Liver (tissue), 3 donors: Measurements from ENCODE around the gene COL3A1.

Experiments
- EGR1 ChIP-seq, 2 donors: IDR thresholded peaks; 2 replicates each; pipeline ENCODE4 v1.6.1; 2016 to 2018; ENCODE audit warnings: antibody characterized with exemption in 2 of 2, low read depth in 2 of 2
- FOXA1 ChIP-seq: IDR thresholded peaks from 2 replicates; pipeline ENCODE4 v1.6.1; 2016; ENCODE audit warnings: antibody characterized with exemption
- GABPA ChIP-seq, 2 donors: IDR thresholded peaks in 1 of 2; conservative IDR thresholded peaks in 1 of 2; 2 replicates each; pipeline ENCODE4 v1.6.1; 2016; ENCODE audit warnings: antibody characterized with exemption in 2 of 2, mild to moderate bottlenecking in 1 of 2, moderate library complexity in 1 of 2
- JUND ChIP-seq, 2 donors: IDR thresholded peaks; 2 replicates each; pipeline ENCODE4 v1.6.1; 2016; ENCODE audit warnings: antibody characterized with exemption in 2 of 2
- RAD21 ChIP-seq, 2 donors: IDR thresholded peaks; 2 replicates each; pipeline ENCODE4 v1.6.1; 2016; ENCODE audit warnings: antibody characterized with exemption in 2 of 2, mild to moderate bottlenecking in 2 of 2
- RXRA ChIP-seq, 2 donors: IDR thresholded peaks; 2 replicates each; pipeline ENCODE4 v1.6.1; 2017 to 2018; ENCODE audit warnings: antibody characterized with exemption in 2 of 2, mild to moderate bottlenecking in 1 of 2
- SP1 ChIP-seq: IDR thresholded peaks from 2 replicates; pipeline ENCODE4 v1.6.1; 2018; ENCODE audit warnings: antibody characterized with exemption, mild to moderate bottlenecking
- TAF1 ChIP-seq: conservative IDR thresholded peaks from 2 replicates; pipeline ENCODE4 v1.6.1; 2016; ENCODE audit warnings: antibody characterized with exemption, mild to moderate bottlenecking
- YY1 ChIP-seq: IDR thresholded peaks from 2 replicates; pipeline ENCODE4 v1.6.1; 2016; ENCODE audit warnings: antibody characterized with exemption, mild to moderate bottlenecking
- TF ChIP-seq, protein P1 (sequence below): fragments of 150-350 bp; IDR thresholded peaks from 2 replicates; pipeline ENCODE4 v1.5.1; 2017; ENCODE audit warnings: improper control_type of control experiment, low read depth, low read length; ENCODE audit not compliant: missing input control
- TF ChIP-seq, protein P2 (sequence below): IDR thresholded peaks from 2 replicates; pipeline ENCODE4 v1.6.1; 2016; ENCODE audit warnings: antibody characterized with exemption
- TF ChIP-seq, protein P3 (sequence below): IDR thresholded peaks from 2 replicates; pipeline ENCODE4 v1.6.1; 2016; ENCODE audit warnings: antibody characterized with exemption
- TF ChIP-seq, protein P4 (sequence below): IDR thresholded peaks from 2 replicates; pipeline ENCODE4 v1.6.1; 2016; ENCODE audit warnings: antibody characterized with exemption, mild to moderate bottlenecking
- TF ChIP-seq, protein P5 (sequence below): IDR thresholded peaks from 2 replicates; pipeline ENCODE4 v1.6.1; 2016; ENCODE audit warnings: antibody characterized with exemption
- donor health status: healthy.
- donor health status: healthy.

DNA sequence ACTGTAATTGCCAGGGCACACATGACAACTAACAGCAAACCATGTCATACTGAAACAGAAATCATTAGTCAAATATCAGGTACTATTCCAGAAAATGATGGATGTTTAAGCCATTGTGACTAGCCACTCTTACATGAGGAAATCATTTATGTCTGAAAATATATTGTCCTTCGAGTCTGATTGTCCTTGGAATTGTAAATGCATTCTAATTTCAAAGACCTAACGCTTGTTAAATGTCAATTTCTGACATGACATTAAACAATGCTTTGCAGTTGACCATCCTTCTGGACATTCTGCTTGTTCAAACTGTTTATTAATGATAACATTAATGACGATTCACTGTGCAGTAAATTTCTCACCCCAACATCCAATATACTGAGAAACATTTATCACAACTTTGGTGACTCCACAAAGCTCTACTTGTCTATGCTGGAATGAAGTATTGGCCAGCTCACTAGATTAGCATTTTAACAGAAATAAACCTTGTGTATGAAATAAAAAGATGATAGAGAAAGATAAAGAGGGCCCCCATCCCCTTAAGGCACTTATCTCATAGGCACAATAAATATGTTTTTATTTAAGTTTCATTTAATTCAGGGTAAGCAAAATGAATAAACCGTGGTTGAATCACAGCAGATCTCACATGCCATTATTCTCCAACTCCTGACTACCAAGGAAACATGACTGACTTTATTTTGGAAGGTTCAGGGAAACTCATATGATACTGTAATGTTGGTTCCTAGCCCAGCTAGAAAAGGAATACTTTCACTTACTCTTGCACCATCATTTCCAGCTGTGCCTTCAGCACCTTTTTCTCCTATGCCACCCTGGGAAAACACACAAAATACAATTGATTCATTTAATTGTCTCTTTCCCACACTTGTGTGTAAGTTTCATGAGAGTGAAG is 82.3 kb downstream of the COL3A1 start:
- TF ChIP-seq, protein P1, sequence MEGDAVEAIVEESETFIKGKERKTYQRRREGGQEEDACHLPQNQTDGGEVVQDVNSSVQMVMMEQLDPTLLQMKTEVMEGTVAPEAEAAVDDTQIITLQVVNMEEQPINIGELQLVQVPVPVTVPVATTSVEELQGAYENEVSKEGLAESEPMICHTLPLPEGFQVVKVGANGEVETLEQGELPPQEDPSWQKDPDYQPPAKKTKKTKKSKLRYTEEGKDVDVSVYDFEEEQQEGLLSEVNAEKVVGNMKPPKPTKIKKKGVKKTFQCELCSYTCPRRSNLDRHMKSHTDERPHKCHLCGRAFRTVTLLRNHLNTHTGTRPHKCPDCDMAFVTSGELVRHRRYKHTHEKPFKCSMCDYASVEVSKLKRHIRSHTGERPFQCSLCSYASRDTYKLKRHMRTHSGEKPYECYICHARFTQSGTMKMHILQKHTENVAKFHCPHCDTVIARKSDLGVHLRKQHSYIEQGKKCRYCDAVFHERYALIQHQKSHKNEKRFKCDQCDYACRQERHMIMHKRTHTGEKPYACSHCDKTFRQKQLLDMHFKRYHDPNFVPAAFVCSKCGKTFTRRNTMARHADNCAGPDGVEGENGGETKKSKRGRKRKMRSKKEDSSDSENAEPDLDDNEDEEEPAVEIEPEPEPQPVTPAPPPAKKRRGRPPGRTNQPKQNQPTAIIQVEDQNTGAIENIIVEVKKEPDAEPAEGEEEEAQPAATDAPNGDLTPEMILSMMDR = no peak
- TF ChIP-seq SP1 = no peak
- no peak for TF ChIP-seq RAD21 (IDR thresholded peaks at IDR 0.05)
- no peak for TF ChIP-seq RXRA (IDR thresholded peaks at IDR 0.05)
- TF ChIP-seq, protein P2, sequence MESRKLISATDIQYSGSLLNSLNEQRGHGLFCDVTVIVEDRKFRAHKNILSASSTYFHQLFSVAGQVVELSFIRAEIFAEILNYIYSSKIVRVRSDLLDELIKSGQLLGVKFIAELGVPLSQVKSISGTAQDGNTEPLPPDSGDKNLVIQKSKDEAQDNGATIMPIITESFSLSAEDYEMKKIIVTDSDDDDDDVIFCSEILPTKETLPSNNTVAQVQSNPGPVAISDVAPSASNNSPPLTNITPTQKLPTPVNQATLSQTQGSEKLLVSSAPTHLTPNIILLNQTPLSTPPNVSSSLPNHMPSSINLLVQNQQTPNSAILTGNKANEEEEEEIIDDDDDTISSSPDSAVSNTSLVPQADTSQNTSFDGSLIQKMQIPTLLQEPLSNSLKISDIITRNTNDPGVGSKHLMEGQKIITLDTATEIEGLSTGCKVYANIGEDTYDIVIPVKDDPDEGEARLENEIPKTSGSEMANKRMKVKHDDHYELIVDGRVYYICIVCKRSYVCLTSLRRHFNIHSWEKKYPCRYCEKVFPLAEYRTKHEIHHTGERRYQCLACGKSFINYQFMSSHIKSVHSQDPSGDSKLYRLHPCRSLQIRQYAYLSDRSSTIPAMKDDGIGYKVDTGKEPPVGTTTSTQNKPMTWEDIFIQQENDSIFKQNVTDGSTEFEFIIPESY = no peak
- TF ChIP-seq, protein P3, sequence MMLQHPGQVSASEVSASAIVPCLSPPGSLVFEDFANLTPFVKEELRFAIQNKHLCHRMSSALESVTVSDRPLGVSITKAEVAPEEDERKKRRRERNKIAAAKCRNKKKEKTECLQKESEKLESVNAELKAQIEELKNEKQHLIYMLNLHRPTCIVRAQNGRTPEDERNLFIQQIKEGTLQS = no peak
- TF ChIP-seq, protein P4, sequence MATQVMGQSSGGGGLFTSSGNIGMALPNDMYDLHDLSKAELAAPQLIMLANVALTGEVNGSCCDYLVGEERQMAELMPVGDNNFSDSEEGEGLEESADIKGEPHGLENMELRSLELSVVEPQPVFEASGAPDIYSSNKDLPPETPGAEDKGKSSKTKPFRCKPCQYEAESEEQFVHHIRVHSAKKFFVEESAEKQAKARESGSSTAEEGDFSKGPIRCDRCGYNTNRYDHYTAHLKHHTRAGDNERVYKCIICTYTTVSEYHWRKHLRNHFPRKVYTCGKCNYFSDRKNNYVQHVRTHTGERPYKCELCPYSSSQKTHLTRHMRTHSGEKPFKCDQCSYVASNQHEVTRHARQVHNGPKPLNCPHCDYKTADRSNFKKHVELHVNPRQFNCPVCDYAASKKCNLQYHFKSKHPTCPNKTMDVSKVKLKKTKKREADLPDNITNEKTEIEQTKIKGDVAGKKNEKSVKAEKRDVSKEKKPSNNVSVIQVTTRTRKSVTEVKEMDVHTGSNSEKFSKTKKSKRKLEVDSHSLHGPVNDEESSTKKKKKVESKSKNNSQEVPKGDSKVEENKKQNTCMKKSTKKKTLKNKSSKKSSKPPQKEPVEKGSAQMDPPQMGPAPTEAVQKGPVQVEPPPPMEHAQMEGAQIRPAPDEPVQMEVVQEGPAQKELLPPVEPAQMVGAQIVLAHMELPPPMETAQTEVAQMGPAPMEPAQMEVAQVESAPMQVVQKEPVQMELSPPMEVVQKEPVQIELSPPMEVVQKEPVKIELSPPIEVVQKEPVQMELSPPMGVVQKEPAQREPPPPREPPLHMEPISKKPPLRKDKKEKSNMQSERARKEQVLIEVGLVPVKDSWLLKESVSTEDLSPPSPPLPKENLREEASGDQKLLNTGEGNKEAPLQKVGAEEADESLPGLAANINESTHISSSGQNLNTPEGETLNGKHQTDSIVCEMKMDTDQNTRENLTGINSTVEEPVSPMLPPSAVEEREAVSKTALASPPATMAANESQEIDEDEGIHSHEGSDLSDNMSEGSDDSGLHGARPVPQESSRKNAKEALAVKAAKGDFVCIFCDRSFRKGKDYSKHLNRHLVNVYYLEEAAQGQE = no peak
- TF ChIP-seq TAF1 = no peak
- TF ChIP-seq, protein P5, sequence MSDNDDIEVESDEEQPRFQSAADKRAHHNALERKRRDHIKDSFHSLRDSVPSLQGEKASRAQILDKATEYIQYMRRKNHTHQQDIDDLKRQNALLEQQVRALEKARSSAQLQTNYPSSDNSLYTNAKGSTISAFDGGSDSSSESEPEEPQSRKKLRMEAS = no peak
- TF ChIP-seq GABPA (IDR thresholded peaks at IDR 0.05 in 1 of 2, conservative IDR thresholded peaks at IDR 0.05 in 1 of 2) = no peak
- no peak for TF ChIP-seq YY1
- TF ChIP-seq JUND (IDR thresholded peaks at IDR 0.05) = no peak
- TF ChIP-seq FOXA1 = no peak
- no peak for TF ChIP-seq EGR1 (IDR thresholded peaks at IDR 0.05; ENCODE audit: low read depth in 2 of 2)
